Naive B cell (primary cell): ENCODE results near the gene SLC7A4. TPM values are rescaled to one million over a fixed set of nuclear protein-coding genes. Genes with fewer than 3 reads are reported as not detected.

Source experiments
- ATAC-seq, 2 donors: fragments of 150-1000 bp; cut with Tn5 transposase; 2 replicates each; pipeline ENCODE4 v1.10.0; 2021; ENCODE audit warnings: low read depth in 2 of 2, mild to moderate bottlenecking in 2 of 2, moderate library complexity in 2 of 2
- DNase-seq: peaks from one replicate; pipeline ENCODE4 v3.0.0; 2022
- H3K27ac Mint-ChIP-seq, 6 donors: one replicate each; pipeline ENCODE4 v1.8.0; 2020 to 2022; ENCODE audit warnings: mild to moderate bottlenecking in 6 of 6, mixed read lengths in 6 of 6, moderate library complexity in 5 of 6, inconsistent platforms in 2 of 6
- H3K27me3 Mint-ChIP-seq, 3 donors: one replicate each; pipeline ENCODE4 v1.8.0; 2021 to 2022; ENCODE audit warnings: mixed read lengths in 3 of 3, mild to moderate bottlenecking in 1 of 3
- H3K36me3 Mint-ChIP-seq, 2 donors: one replicate each; pipeline ENCODE4 v1.8.0; 2020 to 2022; ENCODE audit warnings: mixed read lengths in 2 of 2, inconsistent platforms in 1 of 2, mild to moderate bottlenecking in 1 of 2
- H3K4me1 Mint-ChIP-seq, 3 donors: one replicate each; pipeline ENCODE4 v1.8.0; 2020 to 2022; ENCODE audit warnings: mixed read lengths in 3 of 3, inconsistent platforms in 1 of 3, mild to moderate bottlenecking in 1 of 3, moderate library complexity in 1 of 3
- H3K4me3 Mint-ChIP-seq, 8 donors: one replicate each; pipeline ENCODE4 v1.8.0; 2020 to 2022; ENCODE audit warnings: mild to moderate bottlenecking in 8 of 8, mixed read lengths in 8 of 8, moderate library complexity in 8 of 8, inconsistent platforms in 2 of 8
- H3K9me3 Mint-ChIP-seq, 7 donors: one replicate each; pipeline ENCODE4 v1.8.0; 2020 to 2022; ENCODE audit warnings: mixed read lengths in 7 of 7, mild to moderate bottlenecking in 5 of 7, inconsistent platforms in 2 of 7, moderate library complexity in 1 of 7
- polyA plus RNA-seq, 6 donors: library from polyadenylated mRNA; unstranded; fragments of 300-500 nt; fragmentation: Illumina TruSeq; gene quantifications; one replicate each; pipeline ENCODE4 v1.2.3, GENCODE V29; 2021; ENCODE audit warnings: low read depth in 6 of 6

Gene SLC7A4
- polyA plus RNA-seq, 6 donors from 2014 or later: not detected

- ATAC-seq (no peak), DNase-seq (no peak)
- peaks cover 16 to 57% (median 47%) of the 10 kb centered on the region in 3 donors for H3K27me3 Mint-ChIP-seq
- H3K4me3 Mint-ChIP-seq: no peak overlapping the region
- H3K4me1 Mint-ChIP-seq: peaks cover 0 to 15% (median 11%) of the 10 kb centered on the region in 3 donors
- H3K9me3 Mint-ChIP-seq: no peaks in the 10 kb centered on the region
- H3K27ac Mint-ChIP-seq: no peak overlapping the region
- no peaks in the 10 kb centered on the region for H3K36me3 Mint-ChIP-seq
Measured at GRCh38 chr22:21029486-21030025, 2.8 kb downstream of the SLC7A4 start.

- H3K27me3 Mint-ChIP-seq: peaks cover 16 to 49% (median 42%) of the 10 kb centered on the region in 3 donors
Measured at GRCh38 chr22:21028277-21029251, 3.8 kb downstream of the SLC7A4 start.

GRCh38 chr22:21026783-21027692, 5.3 kb downstream of the SLC7A4 start:
- peaks cover 16 to 39% (median 30%) of the 10 kb centered on the region in 3 donors for H3K27me3 Mint-ChIP-seq
- H3K9me3 Mint-ChIP-seq: no peaks in the 10 kb centered on the region
- no peak overlapping the region for H3K27ac Mint-ChIP-seq
- no peak overlapping the region for H3K4me3 Mint-ChIP-seq
- H3K36me3 Mint-ChIP-seq: no peaks in the 10 kb centered on the region
- ATAC-seq (no peak), DNase-seq (no peak)
- peaks cover 0 to 15% (median 11%) of the 10 kb centered on the region in 3 donors for H3K4me1 Mint-ChIP-seq

More at GRCh38 chr22:21028277-21029251, 3.8 kb downstream of the SLC7A4 start:
- H3K36me3 Mint-ChIP-seq: no peaks in the 10 kb centered on the region
- DNase-seq: no peak
- peaks cover 0 to 15% (median 11%) of the 10 kb centered on the region in 3 donors for H3K4me1 Mint-ChIP-seq
- no peak overlapping the region for H3K4me3 Mint-ChIP-seq
- H3K27ac Mint-ChIP-seq: no peak overlapping the region
- no peak for ATAC-seq
- no peaks in the 10 kb centered on the region for H3K9me3 Mint-ChIP-seq

- no peak overlapping the region for H3K4me3 Mint-ChIP-seq
- peak overlapping the region in 3 of 6 donors; percentile 28 to 47 (median 44) for H3K27ac Mint-ChIP-seq
Measured at GRCh38 chr22:21025763-21026755, 6.3 kb downstream of the SLC7A4 start.

GRCh38 chr22:21025266-21025665, 7.1 kb downstream of the SLC7A4 start:
- H3K4me1 Mint-ChIP-seq: peaks cover 0 to 8% (median 6%) of the 10 kb centered on the region in 3 donors
- H3K4me3 Mint-ChIP-seq: no peak overlapping the region
- peak overlapping the region in 1 of 6 donors; percentile 28 for H3K27ac Mint-ChIP-seq
- no peak for ATAC-seq
- no peaks in the 10 kb centered on the region for H3K36me3 Mint-ChIP-seq
- no peaks in the 10 kb centered on the region for H3K9me3 Mint-ChIP-seq
- peaks cover 4 to 27% (median 23%) of the 10 kb centered on the region in 3 donors for H3K27me3 Mint-ChIP-seq
- no peak for DNase-seq

More at GRCh38 chr22:21025763-21026755, 6.3 kb downstream of the SLC7A4 start:
- no peak for DNase-seq
- H3K4me1 Mint-ChIP-seq: peaks cover 0 to 12% (median 8%) of the 10 kb centered on the region in 3 donors
- peaks cover 12 to 29% (median 24%) of the 10 kb centered on the region in 3 donors for H3K27me3 Mint-ChIP-seq
- H3K36me3 Mint-ChIP-seq: no peaks in the 10 kb centered on the region
- ATAC-seq: no peak
- H3K9me3 Mint-ChIP-seq: no peaks in the 10 kb centered on the region

- no peaks in the 10 kb centered on the region for H3K9me3 Mint-ChIP-seq
- H3K4me3 Mint-ChIP-seq: no peak overlapping the region
- DNase-seq: no peak
- peaks cover 0 to 23% (median 9%) of the 10 kb centered on the region in 3 donors for H3K27me3 Mint-ChIP-seq
- peaks cover 0 to 8% (median 6%) of the 10 kb centered on the region in 3 donors for H3K4me1 Mint-ChIP-seq
- no peak for ATAC-seq
- H3K36me3 Mint-ChIP-seq: no peaks in the 10 kb centered on the region
- no peak overlapping the region for H3K27ac Mint-ChIP-seq
Measured at GRCh38 chr22:21022955-21023614, 9.3 kb downstream of the SLC7A4 start.

GRCh38 chr22:21022507-21022906, 9.9 kb downstream of the SLC7A4 start:
- Mint-ChIP-seq H3K4me1 (peaks cover 0 to 8% (median 6%) of the 10 kb centered on the region in 3 donors), H3K9me3 (no peaks in the 10 kb centered on the region), H3K27me3 (peaks cover 0 to 23% (median 9%) of the 10 kb centered on the region in 3 donors), H3K4me3 (no peak overlapping the region), H3K27ac (no peak overlapping the region), H3K36me3 (no peaks in the 10 kb centered on the region)
- DNase-seq: no peak
- no peak for ATAC-seq

- Mint-ChIP-seq H3K27me3 (peaks cover 0 to 23% (median 9%) of the 10 kb centered on the region in 3 donors), H3K9me3 (no peaks in the 10 kb centered on the region), H3K36me3 (no peaks in the 10 kb centered on the region), H3K4me3 (no peak overlapping the region), H3K27ac (peak overlapping the region in 2 of 6 donors; percentile 30 to 79), H3K4me1 (peaks cover 8% of the 10 kb centered on the region in 3 donors)
- DNase-seq (no peak), ATAC-seq (peak; percentile 62)
Measured at GRCh38 chr22:21020802-21021429, 11.4 kb downstream of the SLC7A4 start.

- Mint-ChIP-seq H3K4me1 (peaks cover 16 to 24% (median 23%) of the 10 kb centered on the region in 3 donors), H3K4me3 (no peak overlapping the region), H3K27ac (peak overlapping the region in 2 of 6 donors; percentile 6 to 85), H3K9me3 (peaks cover 0 to 1% (median 0%) of the 10 kb centered on the region in 7 donors), H3K36me3 (no peaks in the 10 kb centered on the region), H3K27me3 (peaks cover 0 to 23% (median 9%) of the 10 kb centered on the region in 3 donors)
- ATAC-seq (no peak), DNase-seq (no peak)
Measured at GRCh38 chr22:21018314-21018713, 14.0 kb downstream of the SLC7A4 start.

GRCh38 chr22:21016644-21017420, 15.5 kb downstream of the SLC7A4 start:
- Mint-ChIP-seq H3K9me3 (peaks cover 0 to 1% (median 0%) of the 10 kb centered on the region in 7 donors), H3K27ac (peak overlapping the region in 4 of 6 donors; percentile 54 to 88 (median 86)), H3K36me3 (no peaks in the 10 kb centered on the region), H3K4me3 (peak overlapping the region in 6 of 8 donors; percentile 12 to 70 (median 39)), H3K27me3 (peaks cover 0 to 23% (median 9%) of the 10 kb centered on the region in 3 donors), H3K4me1 (peaks cover 16 to 27% (median 23%) of the 10 kb centered on the region in 3 donors)
- DNase-seq (no peak), ATAC-seq (no peak)
